Subcutaneous abdominal adipose tissue (tissue), 5 donors: ENCODE results near the gene AK1.

Experiments used
- H3K27ac ChIP-seq: one replicate; pipeline ENCODE4 v1.7.0; 2013; ENCODE audit warnings: low read depth, mild to moderate bottlenecking, inconsistent platforms, low read length, moderate library complexity
- H3K27me3 ChIP-seq, 5 donors: one replicate each; pipeline ENCODE4 v1.7.0; 2013; ENCODE audit warnings: low read length in 5 of 5, inconsistent platforms in 1 of 5; ENCODE audit not compliant: control insufficient read depth in 5 of 5, insufficient read depth in 4 of 5
- H3K36me3 ChIP-seq, 5 donors: one replicate each; pipeline ENCODE4 v1.7.0; 2013; ENCODE audit warnings: low read length in 5 of 5; ENCODE audit not compliant: control insufficient read depth in 5 of 5, insufficient read depth in 5 of 5
- H3K4me1 ChIP-seq, 5 donors: one replicate each; pipeline ENCODE4 v1.7.0; 2013; ENCODE audit warnings: low read length in 5 of 5, mild to moderate bottlenecking in 3 of 5, moderate library complexity in 1 of 5; ENCODE audit not compliant: control insufficient read depth in 5 of 5, insufficient read depth in 5 of 5
- H3K4me3 ChIP-seq, 5 donors: one replicate each; pipeline ENCODE4 v1.7.0; 2013; ENCODE audit warnings: low read length in 5 of 5, low read depth in 1 of 5
- H3K9ac ChIP-seq, 5 donors: one replicate each; pipeline ENCODE4 v1.7.0; 2013; ENCODE audit warnings: low read length in 5 of 5, mild to moderate bottlenecking in 4 of 5, moderate library complexity in 3 of 5
- H3K9me3 ChIP-seq, 5 donors: one replicate each; pipeline ENCODE4 v1.7.0; 2013; ENCODE audit warnings: low read length in 5 of 5; ENCODE audit not compliant: control insufficient read depth in 5 of 5
- donor health status: healthy.
- donor health status: healthy.
- donor health status: healthy.
- donor health status: healthy.
- donor health status: healthy.

Gene AK1

GRCh38 chr9:127862075-127863011 is 15.1 kb downstream of the AK1 start:
- H3K4me3 ChIP-seq, result peak overlapping the region in 2 of 5 donors; percentile 13 to 28
- H3K9me3 ChIP-seq, result no peaks in the 10 kb centered on the region
- H3K9ac ChIP-seq, result peak overlapping the region in 3 of 5 donors; percentile 15 to 73 (median 39)
- peak overlapping the region; percentile 72 for H3K27ac ChIP-seq
- peaks cover 16 to 67% (median 45%) of the 10 kb centered on the region in 5 donors for H3K4me1 ChIP-seq
- peaks cover 0 to 3% (median 1%) of the 10 kb centered on the region in 5 donors for H3K36me3 ChIP-seq
- no peaks in the 10 kb centered on the region for H3K27me3 ChIP-seq

- H3K36me3 ChIP-seq, result peaks cover 0 to under 1% (median 0%) of the 10 kb centered on the region in 5 donors
- H3K4me1 ChIP-seq, result peaks cover 18 to 73% (median 57%) of the 10 kb centered on the region in 5 donors
- H3K4me3 ChIP-seq, result no peak overlapping the region
- H3K9me3 ChIP-seq, result no peaks in the 10 kb centered on the region
- H3K9ac ChIP-seq, result no peak overlapping the region
- H3K27me3 ChIP-seq, result no peaks in the 10 kb centered on the region
- H3K27ac ChIP-seq, result peak overlapping the region; percentile 46
Measured at GRCh38 chr9:127860779-127861178, 16.7 kb downstream of the AK1 start.

- peak overlapping the region; percentile 46 for H3K27ac ChIP-seq
- H3K9ac ChIP-seq, result no peak overlapping the region
Measured at GRCh38 chr9:127860260-127860659, 17.2 kb downstream of the AK1 start.

GRCh38 chr9:127858041-127858512 is 19.4 kb downstream of the AK1 start:
- Histone ChIP-seq H3K27ac (peak overlapping the region; percentile 90), H3K4me3 (peak overlapping the region in 2 of 5 donors; percentile 26 to 39), H3K9me3 (no peaks in the 10 kb centered on the region), H3K36me3 (no peaks in the 10 kb centered on the region), H3K27me3 (no peaks in the 10 kb centered on the region), H3K4me1 (peaks cover 20 to 93% (median 80%) of the 10 kb centered on the region in 5 donors), H3K9ac (peak overlapping the region in 1 of 5 donors; percentile 30)

More at GRCh38 chr9:127860260-127860659, 17.2 kb downstream of the AK1 start:
- no peaks in the 10 kb centered on the region for H3K36me3 ChIP-seq
- no peaks in the 10 kb centered on the region for H3K9me3 ChIP-seq
- H3K4me3 ChIP-seq, result no peak overlapping the region
- no peaks in the 10 kb centered on the region for H3K27me3 ChIP-seq
- peaks cover 18 to 78% (median 62%) of the 10 kb centered on the region in 5 donors for H3K4me1 ChIP-seq

- H3K4me3 ChIP-seq, result peak overlapping the region in 1 of 5 donors; percentile 39
- H3K36me3 ChIP-seq, result peaks cover 0 to 5% (median 0%) of the 10 kb centered on the region in 5 donors
- peaks cover 17 to 93% (median 81%) of the 10 kb centered on the region in 5 donors for H3K4me1 ChIP-seq
- H3K9ac ChIP-seq, result peak overlapping the region in 1 of 5 donors; percentile 30
- no peaks in the 10 kb centered on the region for H3K27me3 ChIP-seq
- peak overlapping the region; percentile 90 for H3K27ac ChIP-seq
- H3K9me3 ChIP-seq, result no peaks in the 10 kb centered on the region
Measured at GRCh38 chr9:127857278-127857677, 20.2 kb downstream of the AK1 start.

- H3K36me3 ChIP-seq, result peaks cover 0 to 9% (median 0%) of the 10 kb centered on the region in 5 donors
- peaks cover 14 to 92% (median 80%) of the 10 kb centered on the region in 5 donors for H3K4me1 ChIP-seq
- H3K4me3 ChIP-seq, result no peak overlapping the region
- H3K9ac ChIP-seq, result no peak overlapping the region
- peak overlapping the region; percentile 90 for H3K27ac ChIP-seq
- H3K9me3 ChIP-seq, result no peaks in the 10 kb centered on the region
- no peaks in the 10 kb centered on the region for H3K27me3 ChIP-seq
Measured at GRCh38 chr9:127856729-127857116, 20.8 kb downstream of the AK1 start.

- Histone ChIP-seq H3K9ac (peak overlapping the region in 1 of 5 donors; percentile 40), H3K4me3 (no peak overlapping the region), H3K36me3 (peaks cover 0 to 9% (median 0%) of the 10 kb centered on the region in 5 donors), H3K9me3 (no peaks in the 10 kb centered on the region), H3K27ac (peak overlapping the region; percentile 90), H3K27me3 (no peaks in the 10 kb centered on the region), H3K4me1 (peaks cover 11 to 87% (median 75%) of the 10 kb centered on the region in 5 donors)
Measured at GRCh38 chr9:127856094-127856728, 21.3 kb downstream of the AK1 start.

GRCh38 chr9:127855522-127855921 is 22.0 kb downstream of the AK1 start:
- no peaks in the 10 kb centered on the region for H3K27me3 ChIP-seq
- peaks cover 11 to 84% (median 74%) of the 10 kb centered on the region in 5 donors for H3K4me1 ChIP-seq
- no peak overlapping the region for H3K4me3 ChIP-seq
- no peaks in the 10 kb centered on the region for H3K9me3 ChIP-seq
- H3K27ac ChIP-seq, result peak overlapping the region; percentile 90
- peaks cover 0 to 9% (median under 1%) of the 10 kb centered on the region in 5 donors for H3K36me3 ChIP-seq
- H3K9ac ChIP-seq, result peak overlapping the region in 2 of 5 donors; percentile 26 to 40

- peak overlapping the region in 3 of 5 donors; percentile 22 to 87 (median 47) for H3K4me3 ChIP-seq
- H3K4me1 ChIP-seq, result peaks cover 7 to 84% (median 74%) of the 10 kb centered on the region in 5 donors
- peak overlapping the region in 1 of 5 donors; percentile 56 for H3K9ac ChIP-seq
- H3K27ac ChIP-seq, result peak overlapping the region; percentile 90
- no peaks in the 10 kb centered on the region for H3K9me3 ChIP-seq
- H3K36me3 ChIP-seq, result peaks cover 0 to 14% (median 5%) of the 10 kb centered on the region in 5 donors
- no peaks in the 10 kb centered on the region for H3K27me3 ChIP-seq
Measured at GRCh38 chr9:127854960-127855359, 22.5 kb downstream of the AK1 start.
